OCI-LY3 (cell line): ENCODE results near the gene CYP4A11.
"Not testable (repeated sequence)": the region's sequence is repeated elsewhere in the genome, so short reads cannot be mapped to it uniquely, and the experiment has no call there.

Experiments
- H2AFZ ChIP-seq: fragments of 200-600, 300-600 bp; shearing (Covaris generic); 2 replicates; pipeline ENCODE4 v1.6.0; 2014; ENCODE audit warnings: antibody characterized with exemption, low read depth, low read length
- H3K27ac ChIP-seq: fragments of 200-600, 300-600 bp; sonication (generic); 2 replicates; pipeline ENCODE4 v1.5.1; 2014; ENCODE audit warnings: mild to moderate bottlenecking, low read length, moderate library complexity, mixed read lengths
- H3K27me3 ChIP-seq: fragments of 200-600, 300-600 bp; sonication (generic); 2 replicates; pipeline ENCODE4 v1.6.1; 2014; ENCODE audit warnings: low read depth, low read length, mixed read lengths
- H3K36me3 ChIP-seq: fragments of 200-600, 300-600 bp; sonication (generic); replicated peaks from 2 replicates; pipeline ENCODE3; 2014; ENCODE audit warnings: low read depth, low read length, mixed read lengths
- H3K4me1 ChIP-seq: fragments of 300-600, 200-600 bp; sonication (generic); 2 replicates; pipeline ENCODE4 v1.6.1; 2014; ENCODE audit warnings: low read length, mixed read lengths
- H3K4me2 ChIP-seq: fragments of 200-600, 300-600 bp; sonication (generic); 2 replicates; pipeline ENCODE4 v1.6.1; 2014; ENCODE audit warnings: low read length, mixed read lengths
- H3K4me3 ChIP-seq: fragments of 300-600, 200-600 bp; sonication (generic); 2 replicates; pipeline ENCODE4 v1.5.1; 2014; ENCODE audit warnings: antibody characterized with exemption, mild to moderate bottlenecking, low read length, moderate library complexity
- H3K79me2 ChIP-seq: fragments of 300-600, 200-600 bp; shearing (Covaris generic); 2 replicates; pipeline ENCODE4 v1.6.1; 2014; ENCODE audit warnings: mild to moderate bottlenecking, low read length, mixed read lengths
- H3K9ac ChIP-seq: fragments of 300-600, 200-600 bp; shearing (Covaris generic); 2 replicates; pipeline ENCODE4 v1.6.0; 2014; ENCODE audit warnings: mild to moderate bottlenecking, low read length, moderate library complexity
- H3K9me3 ChIP-seq: fragments of 200-600, 300-600 bp; shearing (Covaris generic); 2 replicates; pipeline ENCODE4 v1.6.1; 2014; ENCODE audit warnings: low read length, mixed read lengths; ENCODE audit not compliant: insufficient read depth
- H4K20me1 ChIP-seq: fragments of 200-600, 300-600 bp; sonication (generic); 2 replicates; pipeline ENCODE4 v1.6.1; 2016; ENCODE audit warnings: low read length, mixed read lengths; ENCODE audit not compliant: insufficient read depth
- EZH2phosphoT487 ChIP-seq: fragments of 200-600 bp; shearing (Covaris generic); IDR thresholded peaks from 2 replicates; pipeline ENCODE4 v1.6.1; 2018; ENCODE audit warnings: antibody characterized with exemption, mixed run types, low read depth
- TF ChIP-seq, protein P1 (sequence below): fragments of 200-600, 300-600 bp; sonication (generic); IDR thresholded peaks from 2 replicates; pipeline ENCODE4 v1.5.1; 2014; ENCODE audit warnings: antibody characterized with exemption, low read length, low read depth

Gene CYP4A11

GRCh38 chr1:46937270-46937669 is 4.0 kb downstream of the CYP4A11 start:
- TF ChIP-seq, protein P1, sequence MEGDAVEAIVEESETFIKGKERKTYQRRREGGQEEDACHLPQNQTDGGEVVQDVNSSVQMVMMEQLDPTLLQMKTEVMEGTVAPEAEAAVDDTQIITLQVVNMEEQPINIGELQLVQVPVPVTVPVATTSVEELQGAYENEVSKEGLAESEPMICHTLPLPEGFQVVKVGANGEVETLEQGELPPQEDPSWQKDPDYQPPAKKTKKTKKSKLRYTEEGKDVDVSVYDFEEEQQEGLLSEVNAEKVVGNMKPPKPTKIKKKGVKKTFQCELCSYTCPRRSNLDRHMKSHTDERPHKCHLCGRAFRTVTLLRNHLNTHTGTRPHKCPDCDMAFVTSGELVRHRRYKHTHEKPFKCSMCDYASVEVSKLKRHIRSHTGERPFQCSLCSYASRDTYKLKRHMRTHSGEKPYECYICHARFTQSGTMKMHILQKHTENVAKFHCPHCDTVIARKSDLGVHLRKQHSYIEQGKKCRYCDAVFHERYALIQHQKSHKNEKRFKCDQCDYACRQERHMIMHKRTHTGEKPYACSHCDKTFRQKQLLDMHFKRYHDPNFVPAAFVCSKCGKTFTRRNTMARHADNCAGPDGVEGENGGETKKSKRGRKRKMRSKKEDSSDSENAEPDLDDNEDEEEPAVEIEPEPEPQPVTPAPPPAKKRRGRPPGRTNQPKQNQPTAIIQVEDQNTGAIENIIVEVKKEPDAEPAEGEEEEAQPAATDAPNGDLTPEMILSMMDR: no peak
- no peak for TF ChIP-seq EZH2phosphoT487
- Histone ChIP-seq H3K4me3 (no peak overlapping the region), H3K4me1 (no peaks in the 10 kb centered on the region), H3K4me2 (no peak overlapping the region), H3K36me3 (no peaks in the 10 kb centered on the region), H3K27ac (no peak overlapping the region), H3K79me2 (no peaks in the 10 kb centered on the region), H2AFZ (no peak overlapping the region), H3K9ac (no peak overlapping the region), H4K20me1 (no peaks in the 10 kb centered on the region), H3K27me3 (no peaks in the 10 kb centered on the region), H3K9me3 (no peaks in the 10 kb centered on the region)

DNA sequence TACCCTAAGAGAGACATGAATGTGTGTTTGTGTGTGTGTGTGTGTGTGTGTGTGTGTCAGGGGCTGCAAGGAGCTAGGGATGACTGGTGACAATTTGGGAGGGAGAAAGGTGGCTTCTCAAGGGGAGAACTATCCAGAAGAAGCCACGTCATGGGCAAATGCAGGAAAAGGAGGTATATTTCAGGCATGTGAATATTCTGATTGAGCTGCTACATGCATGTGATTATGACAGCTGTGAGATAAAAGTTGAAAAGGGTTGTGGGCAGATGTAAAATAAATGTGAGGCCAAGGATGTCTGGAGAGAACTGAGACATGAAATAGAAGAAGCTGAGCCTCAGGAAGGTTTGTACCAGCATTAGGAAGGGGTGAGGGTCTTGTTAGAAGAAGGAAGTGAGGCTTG is 4.5 kb downstream of the CYP4A11 start:
- no peaks in the 10 kb centered on the region for H3K36me3 ChIP-seq
- H4K20me1 ChIP-seq: no peaks in the 10 kb centered on the region
- H3K4me2 ChIP-seq: no peak overlapping the region
- TF ChIP-seq, protein P1: no peak
- no peak for TF ChIP-seq EZH2phosphoT487
- H3K9me3 ChIP-seq: no peaks in the 10 kb centered on the region
- H2AFZ ChIP-seq: no peak overlapping the region
- no peak overlapping the region for H3K9ac ChIP-seq
- H3K27me3 ChIP-seq: no peaks in the 10 kb centered on the region
- no peak overlapping the region for H3K4me3 ChIP-seq
- no peak overlapping the region for H3K27ac ChIP-seq
- no peaks in the 10 kb centered on the region for H3K4me1 ChIP-seq
- no peaks in the 10 kb centered on the region for H3K79me2 ChIP-seq

DNA sequence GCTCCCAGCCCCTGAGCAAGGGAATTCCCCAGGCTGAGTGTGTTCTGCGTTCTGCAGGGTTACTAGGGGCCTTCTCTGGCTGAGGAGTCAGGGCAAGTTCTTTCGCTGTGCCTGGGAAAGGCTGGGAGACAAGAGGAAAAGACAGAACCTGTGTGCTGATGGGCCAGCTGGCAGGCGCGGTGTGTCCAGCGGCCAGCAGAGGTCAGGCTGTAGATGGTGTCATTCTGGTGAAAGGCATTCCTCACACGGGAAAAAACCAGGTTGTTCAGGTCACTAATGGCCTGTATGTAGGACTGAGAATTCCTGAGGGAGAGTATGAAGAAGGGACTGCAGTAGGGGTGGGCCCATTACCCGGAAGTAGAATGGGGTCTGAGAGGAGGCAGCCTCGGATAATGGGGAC is 6.4 kb downstream of the CYP4A11 start:
- not testable (repeated sequence) for H3K9ac ChIP-seq, H3K27me3 ChIP-seq, H3K9me3 ChIP-seq, H3K36me3 ChIP-seq, H3K4me2 ChIP-seq, H3K4me3 ChIP-seq, H3K79me2 ChIP-seq, H4K20me1 ChIP-seq, H3K27ac ChIP-seq, H3K4me1 ChIP-seq, H2AFZ ChIP-seq
- TF ChIP-seq, protein P1: peak; percentile 10

- not testable (repeated sequence) for H3K36me3 ChIP-seq, H3K9ac ChIP-seq, H3K9me3 ChIP-seq
Measured at GRCh38 chr1:46932020-46932419, 9.3 kb downstream of the CYP4A11 start.

DNA sequence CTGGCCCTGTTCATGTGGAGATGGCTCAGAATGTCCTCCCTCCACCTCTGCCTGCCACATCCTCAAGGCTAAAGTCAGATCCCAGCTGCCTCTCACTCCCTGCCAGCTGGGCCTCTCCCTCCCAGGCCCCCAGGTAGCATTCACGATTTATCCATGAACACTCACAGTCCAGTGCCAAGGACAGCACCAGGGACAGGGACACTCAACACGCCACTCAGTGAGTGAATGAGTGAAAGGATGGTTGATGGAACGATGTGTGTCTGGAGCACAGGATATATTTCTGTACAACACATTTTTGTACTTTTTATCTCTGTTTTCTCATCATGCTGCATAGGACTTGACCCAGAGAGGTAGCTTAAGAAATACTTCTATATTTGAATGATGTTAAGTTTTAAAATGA is 10.1 kb downstream of the CYP4A11 start:
- no peaks in the 10 kb centered on the region for H4K20me1 ChIP-seq
- no peaks in the 10 kb centered on the region for H3K36me3 ChIP-seq
- TF ChIP-seq, protein P1: no peak
- TF ChIP-seq EZH2phosphoT487: no peak
- H3K4me3 ChIP-seq: no peak overlapping the region
- no peak overlapping the region for H3K9ac ChIP-seq
- no peaks in the 10 kb centered on the region for H3K4me1 ChIP-seq
- no peaks in the 10 kb centered on the region for H3K79me2 ChIP-seq
- no peaks in the 10 kb centered on the region for H3K9me3 ChIP-seq
- no peak overlapping the region for H3K27ac ChIP-seq
- no peaks in the 10 kb centered on the region for H3K27me3 ChIP-seq
- no peak overlapping the region for H2AFZ ChIP-seq
- H3K4me2 ChIP-seq: no peak overlapping the region

More at GRCh38 chr1:46932020-46932419, 9.3 kb downstream of the CYP4A11 start:
- not testable (repeated sequence) for H3K4me2 ChIP-seq, H2AFZ ChIP-seq, H3K4me1 ChIP-seq, H3K27me3 ChIP-seq, H3K27ac ChIP-seq, H3K79me2 ChIP-seq, H3K4me3 ChIP-seq, H4K20me1 ChIP-seq
